GM06990 (cell line): Measurements from ENCODE around the gene RRP15.

Source experiments
- DNase-seq: peaks from one replicate; pipeline ENCODE4 v3.0.0-alpha.2; 2011; ENCODE audit not compliant: insufficient read length; ENCODE audit errors: extremely low read depth
- H3K27me3 ChIP-seq: replicated peaks from 2 replicates; pipeline ENCODE4 v1.6.0; 2011; ENCODE audit warnings: low read length; ENCODE audit not compliant: control insufficient read depth, insufficient read depth
- H3K36me3 ChIP-seq: 2 replicates; pipeline ENCODE4 v1.5.1; 2011; ENCODE audit warnings: low read length; ENCODE audit not compliant: control insufficient read depth, insufficient read depth
- H3K4me3 ChIP-seq: replicated peaks from 2 replicates; pipeline ENCODE4 v1.5.1; 2011; ENCODE audit warnings: low read depth, mild to moderate bottlenecking, control low read depth, low read length
- TF ChIP-seq, protein P1 (sequence below): IDR thresholded peaks from 2 replicates; pipeline ENCODE4 v1.5.1; 2011; ENCODE audit warnings: low read length, control low read depth, mild to moderate bottlenecking, inconsistent platforms; ENCODE audit not compliant: insufficient read depth, poor library complexity, severe bottlenecking

RRP15 gene

DNA sequence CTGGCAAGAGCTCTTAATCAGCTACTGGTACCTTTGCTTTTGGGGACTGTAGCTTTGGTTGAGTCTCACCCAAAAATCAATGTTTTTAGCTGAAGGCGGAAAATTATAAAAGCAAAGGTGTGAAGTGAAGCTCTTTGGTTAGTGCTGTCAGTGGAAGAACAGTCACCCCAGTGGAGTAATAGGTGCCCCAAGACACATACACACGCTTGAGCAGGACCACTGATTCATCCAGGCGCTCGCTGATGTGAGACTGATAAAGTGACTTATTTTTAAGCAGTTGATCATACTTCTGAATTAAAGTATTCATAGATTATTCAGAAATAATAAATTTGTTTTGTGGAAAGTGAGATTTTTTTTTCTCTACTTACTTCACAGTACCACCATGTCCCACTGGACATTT lies 97.2 kb downstream of the RRP15 start:
- Histone ChIP-seq H3K36me3 (no peaks in the 10 kb centered on the region), H3K4me3 (no peak overlapping the region), H3K27me3 (no peaks in the 10 kb centered on the region)
- TF ChIP-seq, protein P1, sequence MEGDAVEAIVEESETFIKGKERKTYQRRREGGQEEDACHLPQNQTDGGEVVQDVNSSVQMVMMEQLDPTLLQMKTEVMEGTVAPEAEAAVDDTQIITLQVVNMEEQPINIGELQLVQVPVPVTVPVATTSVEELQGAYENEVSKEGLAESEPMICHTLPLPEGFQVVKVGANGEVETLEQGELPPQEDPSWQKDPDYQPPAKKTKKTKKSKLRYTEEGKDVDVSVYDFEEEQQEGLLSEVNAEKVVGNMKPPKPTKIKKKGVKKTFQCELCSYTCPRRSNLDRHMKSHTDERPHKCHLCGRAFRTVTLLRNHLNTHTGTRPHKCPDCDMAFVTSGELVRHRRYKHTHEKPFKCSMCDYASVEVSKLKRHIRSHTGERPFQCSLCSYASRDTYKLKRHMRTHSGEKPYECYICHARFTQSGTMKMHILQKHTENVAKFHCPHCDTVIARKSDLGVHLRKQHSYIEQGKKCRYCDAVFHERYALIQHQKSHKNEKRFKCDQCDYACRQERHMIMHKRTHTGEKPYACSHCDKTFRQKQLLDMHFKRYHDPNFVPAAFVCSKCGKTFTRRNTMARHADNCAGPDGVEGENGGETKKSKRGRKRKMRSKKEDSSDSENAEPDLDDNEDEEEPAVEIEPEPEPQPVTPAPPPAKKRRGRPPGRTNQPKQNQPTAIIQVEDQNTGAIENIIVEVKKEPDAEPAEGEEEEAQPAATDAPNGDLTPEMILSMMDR: no peak
- no peak for DNase-seq

- Histone ChIP-seq H3K4me3 (no peak overlapping the region), H3K27me3 (no peaks in the 10 kb centered on the region), H3K36me3 (no peaks in the 10 kb centered on the region)
- TF ChIP-seq, protein P1: no peak
- DNase-seq: no peak
These were observed 98.0 kb downstream of the RRP15 start for GRCh38 chr1:218383051-218383450.

GRCh38 chr1:218383681-218384080 lies 98.6 kb downstream of the RRP15 start:
- H3K27me3 ChIP-seq: no peaks in the 10 kb centered on the region
- no peaks in the 10 kb centered on the region for H3K36me3 ChIP-seq
- TF ChIP-seq, protein P1: no peak
- no peak overlapping the region for H3K4me3 ChIP-seq
- no peak for DNase-seq

GRCh38 chr1:218384581-218384993 lies 99.5 kb downstream of the RRP15 start:
- DNase-seq: no peak
- Histone ChIP-seq H3K27me3 (no peaks in the 10 kb centered on the region), H3K4me3 (no peak overlapping the region), H3K36me3 (no peaks in the 10 kb centered on the region)
- TF ChIP-seq, protein P1: no peak
